Measurements from ENCODE around the gene TRIO.

The TRIO gene

DNA sequence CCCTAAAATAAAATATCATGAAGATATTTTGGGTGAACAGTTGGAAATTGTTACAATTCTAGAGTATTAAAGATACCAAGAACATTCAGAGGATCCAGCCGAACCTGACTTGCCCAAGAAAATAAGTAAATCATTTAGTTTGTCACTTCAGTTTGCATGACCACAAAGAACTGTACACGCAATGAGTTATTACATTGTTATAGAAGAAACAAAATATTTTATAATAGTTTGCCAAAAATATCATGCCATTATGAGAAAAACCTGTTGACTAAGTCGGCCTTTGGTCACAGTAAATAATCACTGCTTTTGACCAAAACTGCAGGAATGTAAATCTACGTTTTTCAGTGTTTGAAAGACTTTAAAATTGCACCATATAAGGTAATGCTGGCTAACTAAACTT is 27.9 kb downstream of the TRIO start:
- DNase-seq, result no peak

DNA sequence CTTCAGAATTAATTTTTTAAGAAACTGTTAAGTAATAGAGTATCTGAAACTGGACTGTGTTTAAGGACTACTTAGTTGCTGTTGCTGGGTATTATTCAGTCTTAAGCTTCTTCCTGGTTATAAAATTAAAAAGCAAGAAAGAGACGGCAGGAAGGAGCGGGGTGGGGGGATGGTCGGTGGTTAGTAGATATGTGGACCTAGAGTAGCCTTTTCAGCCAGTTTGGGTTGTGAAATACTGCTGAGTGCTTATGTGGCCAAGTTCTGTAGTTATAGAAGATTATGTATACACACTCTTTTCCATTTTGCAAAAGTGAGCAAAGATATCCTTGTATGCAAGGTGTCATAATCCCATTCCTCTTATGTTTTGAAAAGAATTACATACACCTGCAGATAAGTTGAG is 28.5 kb downstream of the TRIO start:
- no peak for DNase-seq

- DNase-seq, result no peak
These were observed 29.1 kb downstream of the TRIO start for GRCh38 chr5:14172149-14172795.

- DNase-seq, result no peak
These were observed 30.5 kb downstream of the TRIO start for GRCh38 chr5:14173377-14174229.

DNA sequence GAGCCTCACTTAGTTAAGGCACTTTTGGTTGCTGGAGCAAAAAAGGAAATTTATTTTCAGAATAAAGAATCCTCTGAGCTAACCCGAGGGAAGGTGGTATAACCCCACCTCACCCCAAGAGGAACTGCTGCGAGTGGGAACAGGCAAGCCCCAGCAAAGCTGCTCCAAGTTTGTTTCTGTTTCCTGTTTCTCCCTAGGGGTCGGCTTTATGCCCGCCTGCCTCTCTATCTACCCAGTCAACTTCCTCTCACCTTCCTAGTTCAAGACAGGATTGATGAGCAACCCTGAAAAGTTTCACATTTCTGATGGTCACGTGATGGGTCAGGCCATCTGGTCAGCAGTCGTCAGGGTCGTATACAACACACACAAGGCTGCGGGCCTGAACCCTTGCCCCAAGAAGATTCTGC is 31.1 kb downstream of the TRIO start:
- DNase-seq, result no peak

DNA sequence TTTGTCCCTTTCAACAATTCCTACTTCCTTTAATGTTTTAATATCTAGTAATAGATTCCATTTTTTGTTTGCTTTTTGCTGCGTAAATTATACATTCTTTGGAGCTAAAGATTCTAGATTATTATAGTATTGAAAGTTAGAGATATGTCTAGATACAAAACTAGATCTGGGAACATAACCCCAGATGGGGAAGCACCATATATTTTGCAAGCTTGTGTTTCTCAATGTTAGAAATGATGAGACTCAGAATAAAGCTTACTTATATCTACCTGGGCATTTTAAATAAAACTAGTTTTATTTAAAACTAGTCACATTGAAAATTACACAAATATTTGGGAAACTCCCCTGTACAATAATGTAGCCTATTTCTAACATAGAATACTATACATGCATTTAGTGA is 32.2 kb downstream of the TRIO start:
- DNase-seq, result no peak

DNA sequence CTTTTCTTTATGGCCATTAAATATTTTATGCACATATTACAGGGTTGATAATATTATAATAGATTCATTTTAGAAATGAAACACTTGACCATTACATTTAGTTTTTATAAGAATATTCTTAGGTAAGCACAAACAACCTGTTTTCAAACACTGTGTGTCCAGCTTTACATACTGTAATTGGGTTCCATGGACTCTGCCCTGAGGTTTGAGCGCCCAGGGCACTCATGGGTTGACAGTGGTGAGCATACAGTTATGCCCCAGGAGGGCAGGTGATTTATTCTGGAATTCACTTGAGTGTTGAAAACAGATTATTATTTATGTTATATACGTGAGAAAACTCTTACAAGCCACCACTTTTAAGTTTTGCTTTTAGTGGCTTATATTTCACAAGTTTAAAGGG is 33.7 kb downstream of the TRIO start:
- DNase-seq, result no peak

GRCh38 chr5:14177634-14178033 is 34.5 kb downstream of the TRIO start:
- DNase-seq, result no peak

- DNase-seq, result no peak
These were observed 34.9 kb downstream of the TRIO start for GRCh38 chr5:14178091-14178490.

- no peak for DNase-seq
These were observed 35.6 kb downstream of the TRIO start for GRCh38 chr5:14178671-14179211.

DNA sequence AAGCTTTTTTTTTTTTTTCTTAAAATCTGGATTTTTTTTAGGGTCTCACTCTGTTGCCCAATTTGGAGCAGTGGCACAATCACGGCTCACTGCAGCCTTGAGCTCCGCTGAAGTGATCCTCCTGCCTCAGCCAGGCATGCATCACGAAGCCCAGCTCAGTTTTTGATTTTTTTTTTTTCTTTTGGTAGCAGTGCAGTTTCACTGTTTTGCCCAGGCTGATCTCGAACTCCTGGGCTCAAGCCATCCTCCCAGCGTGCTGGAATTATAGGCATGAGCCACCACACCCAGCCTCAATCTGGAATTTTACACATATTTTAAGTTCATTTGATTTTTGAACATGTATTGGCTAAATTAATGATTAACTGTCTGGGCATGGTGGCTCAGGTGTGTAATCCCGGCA is 36.3 kb downstream of the TRIO start:
- no peak for DNase-seq

DNA sequence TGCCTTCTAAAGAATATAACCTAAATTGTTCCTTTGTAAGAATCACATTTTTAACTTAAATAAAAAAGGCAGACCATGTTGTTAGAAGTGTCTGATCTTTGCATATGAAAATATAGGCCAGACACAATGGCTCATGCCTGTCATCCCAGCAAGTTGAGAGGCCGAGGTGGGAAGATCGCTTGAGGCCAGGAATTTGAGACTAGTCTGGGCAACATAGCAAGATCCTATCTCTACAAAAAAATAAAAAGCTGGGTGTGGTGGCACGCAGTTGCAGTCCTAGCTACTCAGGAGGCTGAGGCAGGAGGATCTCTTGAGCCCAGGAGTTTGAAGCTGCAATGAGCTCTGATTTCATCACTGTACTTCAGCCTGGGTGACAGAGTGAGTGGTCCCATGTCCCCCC is 37.3 kb downstream of the TRIO start:
- DNase-seq, result no peak

GRCh38 chr5:14181299-14181968 is 38.3 kb downstream of the TRIO start:
- no peak for DNase-seq

DNA sequence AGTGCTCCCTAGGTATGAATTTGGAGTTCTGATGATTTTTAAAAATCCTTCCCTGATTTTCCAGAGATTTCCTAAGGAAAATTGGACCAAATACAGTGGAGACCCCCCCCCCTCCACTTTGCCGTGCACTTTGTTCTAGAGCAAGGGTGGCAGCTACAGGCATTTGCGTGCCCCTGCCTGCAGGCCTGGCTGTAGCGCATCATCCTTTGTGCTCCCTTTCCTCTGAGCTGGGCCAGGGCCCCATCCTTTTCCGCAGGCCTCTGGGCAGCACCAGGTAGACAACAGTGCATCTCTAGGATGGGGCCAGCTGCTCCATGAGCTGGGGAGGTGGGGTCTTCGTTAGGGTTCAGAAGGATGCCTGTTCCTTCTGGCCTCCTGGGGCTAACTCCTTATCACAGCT is 39.6 kb downstream of the TRIO start:
- DNase-seq, result no peak

GRCh38 chr5:14183187-14183939 is 40.2 kb downstream of the TRIO start:
- no peak for DNase-seq

GRCh38 chr5:14184082-14184481 is 40.9 kb downstream of the TRIO start:
- no peak for DNase-seq

- no peak for DNase-seq
These were observed 41.6 kb downstream of the TRIO start for GRCh38 chr5:14184725-14185124.

DNA sequence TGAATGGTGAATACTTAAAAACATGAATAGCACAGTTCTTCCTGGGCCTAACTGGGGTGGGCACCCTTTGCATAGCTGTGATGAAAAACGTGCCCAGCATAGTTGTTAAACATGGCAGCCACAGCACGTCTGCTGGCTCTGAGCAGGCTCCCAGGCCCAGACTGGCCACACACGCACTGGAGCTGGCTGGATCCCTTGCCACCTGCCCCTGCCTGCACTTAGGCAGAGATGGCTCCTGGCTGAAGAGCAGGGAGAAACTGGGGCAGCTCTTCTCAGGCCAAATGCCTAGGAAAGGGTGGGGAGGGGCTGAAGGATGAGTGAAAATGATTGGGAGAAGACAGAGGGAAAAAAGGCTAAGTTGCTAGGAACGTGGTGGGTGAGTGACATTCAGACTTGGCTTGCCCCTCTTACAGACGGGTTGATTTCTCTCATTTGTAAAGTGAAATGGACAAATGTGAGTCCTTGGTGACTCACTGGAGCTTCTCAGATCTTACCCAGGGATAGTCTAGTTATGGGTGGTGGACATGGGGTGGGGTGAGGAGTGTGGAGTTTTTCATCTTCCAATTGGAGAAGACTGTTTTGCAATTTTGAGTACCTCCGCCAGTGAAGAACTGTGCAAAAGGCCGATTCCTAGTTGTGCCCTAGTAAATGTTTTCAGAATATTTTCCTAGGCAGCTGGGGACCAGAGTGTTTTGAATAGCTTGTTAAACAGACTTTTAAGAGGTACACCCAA is 42.4 kb downstream of the TRIO start:
- no peak for DNase-seq

DNA sequence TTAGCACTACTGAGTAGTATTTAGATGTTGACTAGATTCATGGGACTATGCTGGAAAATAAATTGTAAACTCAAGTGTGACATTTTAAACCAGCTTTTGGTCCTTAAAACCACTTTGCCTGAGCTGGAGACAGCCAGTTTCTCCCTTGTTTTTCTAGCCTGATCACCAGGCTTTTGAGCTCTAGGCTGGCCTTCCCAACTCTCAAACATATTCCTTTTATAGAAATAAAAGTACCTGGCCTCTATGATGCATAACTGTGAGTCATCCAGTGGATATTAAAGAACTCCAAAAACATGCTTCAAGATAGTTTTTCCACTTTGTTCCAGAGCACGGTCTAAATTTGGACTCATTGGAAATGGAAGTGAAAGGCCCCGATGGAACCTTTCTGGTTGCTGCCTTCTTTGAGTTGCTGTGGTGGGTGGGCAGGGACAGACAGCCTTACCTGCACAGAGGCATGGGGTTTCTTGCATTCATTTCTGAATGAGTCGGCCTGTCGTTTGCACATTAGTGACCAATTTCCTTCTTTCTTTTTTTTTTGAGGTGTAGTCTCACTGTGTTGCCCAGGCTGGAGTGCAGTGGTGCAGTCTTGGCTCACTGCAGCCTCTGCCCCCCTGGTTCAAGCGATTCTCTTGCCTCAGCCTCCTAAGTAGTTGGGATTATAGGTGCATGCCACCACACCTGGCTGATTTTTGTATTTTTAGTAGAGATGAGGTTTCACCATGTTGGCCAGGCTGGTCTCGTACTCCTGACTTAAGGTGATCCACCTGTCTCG is 43.1 kb downstream of the TRIO start:
- no peak for DNase-seq

GRCh38 chr5:14187157-14187556 is 44.0 kb downstream of the TRIO start:
- no peak for DNase-seq

DNA sequence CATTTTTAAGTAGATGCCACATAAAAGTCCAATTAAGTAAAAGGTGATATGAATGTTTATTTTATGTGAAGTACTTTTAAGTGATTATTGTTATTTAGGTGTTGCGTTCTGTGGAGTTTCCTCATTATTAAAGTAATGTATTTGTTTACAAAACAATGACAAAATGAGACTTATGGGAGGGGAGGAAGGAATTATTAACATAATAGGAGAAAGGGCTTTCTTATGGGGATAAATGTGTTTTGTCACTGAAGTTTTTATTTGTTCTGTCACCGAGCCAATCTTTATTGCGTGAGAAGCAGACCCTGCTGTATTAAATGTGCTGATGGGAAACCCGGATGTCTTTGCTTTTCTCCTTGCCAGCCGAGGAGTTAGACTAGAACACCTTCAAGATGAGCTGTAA is 44.5 kb downstream of the TRIO start:
- no peak for DNase-seq

DNA sequence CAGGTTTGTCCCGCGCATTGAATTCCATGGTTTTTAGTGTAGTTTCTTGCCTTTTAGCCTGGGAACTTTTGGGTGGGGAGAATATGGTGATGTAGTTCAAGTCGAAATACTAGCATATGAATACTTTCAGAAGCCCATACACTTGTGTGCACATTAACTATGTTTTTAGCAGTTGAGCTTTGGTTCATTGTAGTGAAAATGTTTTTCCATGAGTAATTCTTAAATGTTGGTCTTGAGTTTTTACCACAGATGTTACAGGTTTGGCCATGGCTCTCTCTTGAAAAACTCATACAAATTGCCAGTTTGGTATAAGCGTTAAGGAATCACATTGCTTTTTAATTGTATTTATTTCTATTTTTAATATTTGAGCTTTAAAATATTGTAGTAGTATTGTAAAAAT is 45.6 kb downstream of the TRIO start:
- DNase-seq, result no peak

All from activated CD4-positive, alpha-beta T cell treated with anti-CD3 and anti-CD28 coated beads for 4 hours (primary cell).